OCI-LY7 (cell line): Measurements from ENCODE around the gene NLRP9.

Source experiments
- CTCF ChIP-seq: fragments of 200-600 bp; sonication (generic); conservative IDR thresholded peaks from 2 replicates; pipeline ENCODE4 v1.5.1; 2014; ENCODE audit warnings: mild to moderate bottlenecking, antibody characterized with exemption, low read length, moderate library complexity, mixed read lengths
- EZH2phosphoT487 ChIP-seq: fragments of 200-600 bp; sonication (generic); IDR thresholded peaks from 2 replicates; pipeline ENCODE4 v1.6.1; 2018; ENCODE audit warnings: low read depth, borderline replicate concordance, mild to moderate bottlenecking, mixed run types, antibody characterized with exemption, low read length, moderate library complexity, mixed read lengths

DNA sequence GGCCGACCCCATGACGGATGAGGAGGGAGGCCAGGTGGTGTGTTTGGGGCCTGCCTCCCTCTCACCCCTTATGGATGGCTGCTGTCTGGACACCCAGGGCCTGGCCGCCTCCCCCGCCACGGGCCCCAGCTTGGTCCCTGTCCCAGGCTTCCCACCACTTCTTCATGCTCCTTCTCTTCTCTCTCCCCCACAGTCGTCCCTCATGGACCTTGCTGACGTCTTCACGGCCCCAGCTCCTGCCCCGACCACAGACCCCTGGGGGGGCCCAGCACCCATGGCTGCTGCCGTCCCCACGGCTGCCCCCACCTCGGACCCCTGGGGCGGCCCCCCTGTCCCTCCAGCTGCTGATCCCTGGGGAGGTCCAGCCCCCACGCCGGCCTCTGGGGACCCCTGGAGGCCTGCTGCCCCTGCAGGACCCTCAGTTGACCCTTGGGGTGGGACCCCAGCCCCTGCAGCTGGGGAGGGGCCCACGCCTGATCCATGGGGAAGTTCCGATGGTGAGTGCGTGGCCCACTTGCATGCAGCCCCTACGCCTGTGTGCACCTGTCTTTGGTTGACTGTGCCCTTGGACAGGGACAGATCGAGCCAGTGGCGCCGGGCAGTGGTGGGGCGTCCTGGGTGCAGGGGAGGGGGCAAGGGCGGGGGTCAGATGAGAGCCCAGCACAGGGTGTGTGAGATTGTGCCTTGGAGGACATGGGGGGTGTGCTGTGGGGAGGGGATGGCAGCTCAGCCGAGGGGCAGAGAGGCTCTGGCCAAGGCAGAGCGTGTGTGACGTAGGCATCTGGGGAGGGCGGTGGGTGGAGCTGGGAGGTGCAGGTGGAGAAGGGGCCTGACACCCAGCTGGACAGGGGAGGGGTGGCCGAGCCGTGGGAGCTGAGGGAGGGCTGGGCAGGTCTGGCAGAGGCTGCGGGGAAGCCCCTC is 46.4 kb downstream of the NLRP9 start:
- TF ChIP-seq CTCF, result no peak
- TF ChIP-seq EZH2phosphoT487, result no peak
